Panc1 (cell line): ENCODE data around the gene CPXM1. TPM values are rescaled to one million over a fixed set of nuclear protein-coding genes. Genes with fewer than 3 reads are reported as not detected.

Source experiments
- ATAC-seq: fragments of 200-7000 bp; cut with Tn5 transposase; 2 replicates; pipeline ENCODE4 v1.9.1; 2020; ENCODE audit warnings: mild to moderate bottlenecking, moderate library complexity
- BruUV-seq: library from RNA; stranded (reverse); fragments of 400-500 nt; replicated peaks from 2 replicates; lab custom pipeline; 2021; lab: Mats Ljungman, UMichigan
- CTCF ChIA-PET: fragments of 300-600 bp; sonication (Branson Sonifier 250); formaldehyde crosslinking; loops from one replicate; lab custom pipeline; 2022; ENCODE audit warnings: antibody characterized with exemption; lab: Charles Lee
- POLR2A ChIA-PET: fragments of 300-600 bp; sonication (Branson Sonifier 250); formaldehyde crosslinking; loops from one replicate; lab custom pipeline; 2022; ENCODE audit warnings: antibody characterized with exemption; lab: Charles Lee
- DNase-seq: peaks from one replicate; pipeline ENCODE4 v3.0.0-alpha.2; 2010; ENCODE audit warnings: low read depth, low spot score
- H3K27ac ChIP-seq: 2 replicates; pipeline ENCODE4 v1.5.1; 2011; ENCODE audit warnings: mild to moderate bottlenecking, low read length, inconsistent platforms
- H3K27me3 ChIP-seq: fragments of 200-500 bp; sonication (Bioruptor generic); 2 replicates; pipeline ENCODE4 v1.6.0; 2014; ENCODE audit warnings: low read length, inconsistent platforms; ENCODE audit not compliant: control insufficient read depth, insufficient read depth
- H3K36me3 ChIP-seq: fragments of 200-500 bp; sonication (Bioruptor generic); 2 replicates; pipeline ENCODE4 v1.5.1; 2014; ENCODE audit warnings: inconsistent platforms, mild to moderate bottlenecking, low read length, moderate library complexity; ENCODE audit not compliant: control insufficient read depth, insufficient read depth
- H3K4me1 ChIP-seq: 2 replicates; pipeline ENCODE4 v1.5.1; 2011; ENCODE audit warnings: inconsistent platforms, mild to moderate bottlenecking, low read length, moderate library complexity; ENCODE audit not compliant: control insufficient read depth, insufficient read depth
- H3K4me3 ChIP-seq, 2 experiments: 2 replicates each; pipeline ENCODE4 v1.5.1; 2011 to 2012; ENCODE audit warnings: low read depth in 2 of 2, low read length in 2 of 2, mild to moderate bottlenecking in 2 of 2, inconsistent platforms in 1 of 2, moderate library complexity in 1 of 2
- H3K9me3 ChIP-seq: fragments of 200-500 bp; sonication (Bioruptor generic); 2 replicates; pipeline ENCODE4 v1.5.1; 2014; ENCODE audit warnings: low read depth, mild to moderate bottlenecking, inconsistent platforms, low read length, moderate library complexity; ENCODE audit not compliant: control insufficient read depth, insufficient read depth
- POLR2AphosphoS5 ChIP-seq: IDR thresholded peaks from 2 replicates; pipeline ENCODE4 v1.6.1; 2012; ENCODE audit warnings: mild to moderate bottlenecking, low read depth, low read length, moderate library complexity
- SIN3A ChIP-seq: IDR thresholded peaks from 2 replicates; pipeline ENCODE4 v1.6.1; 2012; ENCODE audit warnings: low read depth, mild to moderate bottlenecking, low read length, moderate library complexity, borderline replicate concordance; ENCODE audit not compliant: insufficient read depth
- TCF7L2 ChIP-seq: IDR thresholded peaks from 2 replicates; pipeline ENCODE4 v1.6.1; 2011; ENCODE audit warnings: mild to moderate bottlenecking, low read depth, low read length, inconsistent platforms
- in situ Hi-C: cut with HindIII; loops from 2 replicates; pipeline ENCODE4 v1.10.0; 2016; ENCODE audit warnings: low sequenced_read_pairs, low pct_unique_long_range_greater_than_20kb
- intact Hi-C: fragments of 100-400 bp; cut with micrococcal nuclease; formaldehyde crosslinking; loops from one replicate; pipeline ENCODE4 v1.10.0; 2022; ENCODE audit not compliant: unreplicated experiment
- total RNA-seq: library from RNA; stranded (reverse); gene quantifications from one replicate; pipeline ENCODE4 v1.2.1, GENCODE V29; 2021; ENCODE audit not compliant: unreplicated experiment
- TF ChIP-seq, protein P1 (sequence below): fragments of 450-650 bp; IDR thresholded peaks from 2 replicates; pipeline ENCODE4 v1.5.1; 2017; ENCODE audit warnings: mild to moderate bottlenecking
- TF ChIP-seq, protein P2 (sequence below), 2 experiments: IDR thresholded peaks; 2 replicates each; pipeline ENCODE4 v1.6.1; 2011 to 2012; ENCODE audit warnings: low read depth in 2 of 2, control low read depth in 1 of 2, low read length in 1 of 2, mild to moderate bottlenecking in 1 of 2, moderate library complexity in 1 of 2; ENCODE audit not compliant: insufficient read depth in 1 of 2

The CPXM1 gene
- total RNA-seq, 1 experiment from 2014 or later = not detected

DNA sequence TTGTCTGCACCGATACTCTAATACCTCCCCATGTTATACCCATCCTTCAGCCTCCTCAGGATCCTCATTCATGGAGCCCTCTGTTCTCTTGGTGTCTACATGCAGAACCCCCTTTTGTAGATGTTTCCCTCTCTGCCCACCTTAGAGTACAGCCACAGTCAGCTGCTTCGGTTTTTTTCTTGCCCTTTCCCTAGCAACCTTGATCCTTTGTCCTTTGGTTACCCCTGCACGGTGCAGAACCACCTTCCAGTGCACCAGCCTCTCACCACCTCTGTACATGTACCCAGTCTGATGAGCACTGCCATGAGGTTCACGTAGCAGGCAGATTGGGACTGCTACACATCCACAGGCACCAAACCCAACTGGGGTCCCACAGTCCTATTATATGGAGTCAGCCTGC is 47.4 kb upstream of the CPXM1 start:
- ChIA-PET CTCF (no interaction called here), POLR2A (no interaction called here)
- no peaks in the 10 kb centered on the region for H3K27me3 ChIP-seq
- H3K4me1 ChIP-seq = no peaks in the 10 kb centered on the region
- H3K36me3 ChIP-seq = no peaks in the 10 kb centered on the region
- no TSS peak for BruUV-seq
- ATAC-seq (no peak), DNase-seq (no peak)
- in situ Hi-C loops (no loop called here), intact Hi-C loops (no loop called here)
- H3K4me3 ChIP-seq = no peak overlapping the region
- TF ChIP-seq POLR2AphosphoS5 = no peak
- TF ChIP-seq SIN3A = no peak
- TF ChIP-seq TCF7L2 = no peak
- TF ChIP-seq, protein P1, sequence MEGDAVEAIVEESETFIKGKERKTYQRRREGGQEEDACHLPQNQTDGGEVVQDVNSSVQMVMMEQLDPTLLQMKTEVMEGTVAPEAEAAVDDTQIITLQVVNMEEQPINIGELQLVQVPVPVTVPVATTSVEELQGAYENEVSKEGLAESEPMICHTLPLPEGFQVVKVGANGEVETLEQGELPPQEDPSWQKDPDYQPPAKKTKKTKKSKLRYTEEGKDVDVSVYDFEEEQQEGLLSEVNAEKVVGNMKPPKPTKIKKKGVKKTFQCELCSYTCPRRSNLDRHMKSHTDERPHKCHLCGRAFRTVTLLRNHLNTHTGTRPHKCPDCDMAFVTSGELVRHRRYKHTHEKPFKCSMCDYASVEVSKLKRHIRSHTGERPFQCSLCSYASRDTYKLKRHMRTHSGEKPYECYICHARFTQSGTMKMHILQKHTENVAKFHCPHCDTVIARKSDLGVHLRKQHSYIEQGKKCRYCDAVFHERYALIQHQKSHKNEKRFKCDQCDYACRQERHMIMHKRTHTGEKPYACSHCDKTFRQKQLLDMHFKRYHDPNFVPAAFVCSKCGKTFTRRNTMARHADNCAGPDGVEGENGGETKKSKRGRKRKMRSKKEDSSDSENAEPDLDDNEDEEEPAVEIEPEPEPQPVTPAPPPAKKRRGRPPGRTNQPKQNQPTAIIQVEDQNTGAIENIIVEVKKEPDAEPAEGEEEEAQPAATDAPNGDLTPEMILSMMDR = no peak
- TF ChIP-seq, protein P2, sequence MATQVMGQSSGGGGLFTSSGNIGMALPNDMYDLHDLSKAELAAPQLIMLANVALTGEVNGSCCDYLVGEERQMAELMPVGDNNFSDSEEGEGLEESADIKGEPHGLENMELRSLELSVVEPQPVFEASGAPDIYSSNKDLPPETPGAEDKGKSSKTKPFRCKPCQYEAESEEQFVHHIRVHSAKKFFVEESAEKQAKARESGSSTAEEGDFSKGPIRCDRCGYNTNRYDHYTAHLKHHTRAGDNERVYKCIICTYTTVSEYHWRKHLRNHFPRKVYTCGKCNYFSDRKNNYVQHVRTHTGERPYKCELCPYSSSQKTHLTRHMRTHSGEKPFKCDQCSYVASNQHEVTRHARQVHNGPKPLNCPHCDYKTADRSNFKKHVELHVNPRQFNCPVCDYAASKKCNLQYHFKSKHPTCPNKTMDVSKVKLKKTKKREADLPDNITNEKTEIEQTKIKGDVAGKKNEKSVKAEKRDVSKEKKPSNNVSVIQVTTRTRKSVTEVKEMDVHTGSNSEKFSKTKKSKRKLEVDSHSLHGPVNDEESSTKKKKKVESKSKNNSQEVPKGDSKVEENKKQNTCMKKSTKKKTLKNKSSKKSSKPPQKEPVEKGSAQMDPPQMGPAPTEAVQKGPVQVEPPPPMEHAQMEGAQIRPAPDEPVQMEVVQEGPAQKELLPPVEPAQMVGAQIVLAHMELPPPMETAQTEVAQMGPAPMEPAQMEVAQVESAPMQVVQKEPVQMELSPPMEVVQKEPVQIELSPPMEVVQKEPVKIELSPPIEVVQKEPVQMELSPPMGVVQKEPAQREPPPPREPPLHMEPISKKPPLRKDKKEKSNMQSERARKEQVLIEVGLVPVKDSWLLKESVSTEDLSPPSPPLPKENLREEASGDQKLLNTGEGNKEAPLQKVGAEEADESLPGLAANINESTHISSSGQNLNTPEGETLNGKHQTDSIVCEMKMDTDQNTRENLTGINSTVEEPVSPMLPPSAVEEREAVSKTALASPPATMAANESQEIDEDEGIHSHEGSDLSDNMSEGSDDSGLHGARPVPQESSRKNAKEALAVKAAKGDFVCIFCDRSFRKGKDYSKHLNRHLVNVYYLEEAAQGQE (IDR thresholded peaks at IDR 0.05; ENCODE audit: insufficient read depth in 1 of 2, low read depth in 2 of 2, low read length in 1 of 2) = no peak
- no peak overlapping the region for H3K27ac ChIP-seq
- H3K9me3 ChIP-seq = no peaks in the 10 kb centered on the region

DNA sequence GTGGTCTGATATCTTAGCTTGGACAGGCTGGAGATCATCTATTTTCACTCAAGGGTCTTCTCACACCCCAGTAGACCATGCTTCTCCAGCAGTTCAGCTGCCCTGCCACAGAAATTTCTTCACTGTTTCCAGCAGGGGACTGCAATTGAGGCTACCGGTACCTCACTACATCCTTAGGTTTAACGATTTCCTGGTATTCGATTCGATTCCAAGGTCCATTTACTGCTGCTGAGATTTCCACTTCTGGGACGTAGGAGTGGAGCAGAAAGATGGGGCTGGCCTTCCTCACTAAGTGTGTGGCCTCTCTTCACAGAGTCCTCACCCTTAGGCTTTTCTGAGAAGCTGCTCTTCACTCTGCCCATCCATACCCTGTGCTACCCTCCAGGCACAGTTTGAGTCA is 46.3 kb upstream of the CPXM1 start:
- Histone ChIP-seq H3K27ac (no peak overlapping the region), H3K9me3 (no peaks in the 10 kb centered on the region), H3K4me1 (no peaks in the 10 kb centered on the region), H3K36me3 (no peaks in the 10 kb centered on the region), H3K4me3 (no peak overlapping the region), H3K27me3 (no peaks in the 10 kb centered on the region)
- DNase-seq (no peak), ATAC-seq (no peak)
- TF ChIP-seq, protein P2 (IDR thresholded peaks at IDR 0.05; ENCODE audit: insufficient read depth in 1 of 2, low read depth in 2 of 2, low read length in 1 of 2) = no peak
- TF ChIP-seq TCF7L2 (no peak), SIN3A (no peak), POLR2AphosphoS5 (no peak)
- TF ChIP-seq, protein P1 = no peak
- in situ Hi-C loops (no loop called here), intact Hi-C loops (no loop called here)
- ChIA-PET POLR2A (no interaction called here), CTCF (no interaction called here)
- no TSS peak for BruUV-seq
